ENCODE measurements around the gene GPATCH11. TPM values are rescaled to one million over a fixed set of nuclear protein-coding genes. Genes with fewer than 3 reads are reported as not detected.

Gene GPATCH11
- total and polyA plus RNA-seq, 2 of the 4 experiments (the other 2 are of a cell fraction): 3.9 to 4.7 TPM

GRCh38 chr2:37142546-37142945 is 58.2 kb downstream of the GPATCH11 start:
- no peak overlapping the region for H2BK15ac ChIP-seq (ENCODE audit: low read depth, low read length)
- H3K18ac ChIP-seq (ENCODE audit: low read depth, low read length): no peak overlapping the region
- H4K5ac ChIP-seq (ENCODE audit: low read depth, low read length): no peak overlapping the region
- no peak overlapping the region for H3K4me3 ChIP-seq (ENCODE audit: insufficient read depth, low read depth, low read length)
- H3K23ac ChIP-seq (ENCODE audit: low read depth, low read length): no peak overlapping the region
- no peak overlapping the region for H2AK5ac ChIP-seq (ENCODE audit: low read depth, low read length)
- BruUV-seq (replicated peaks): no TSS peak
- no peak overlapping the region for H3K14ac ChIP-seq (replicated peaks; ENCODE audit: low read depth, low read length)
- no peak overlapping the region for H2BK120ac ChIP-seq (ENCODE audit: low read depth, low read length)
- H3K4me1 ChIP-seq (ENCODE audit: control insufficient read depth, insufficient read depth, low read length): no peaks in the 10 kb centered on the region; the same call in 1 of the 2 replicates
- CTCF ChIA-PET: no interaction called here
- H4K8ac ChIP-seq (ENCODE audit: low read depth in 2 of 2, low read length in 2 of 2): no peak overlapping the region
- no peak overlapping the region for H3K4ac ChIP-seq (ENCODE audit: low read depth, low read length)
- no peak overlapping the region for H2AFZ ChIP-seq (replicated peaks; ENCODE audit: low read length, poor library complexity)
- H3K79me1 ChIP-seq (ENCODE audit: low read depth in 1 of 2, low read length in 2 of 2): peaks cover 5 to 11% of the 10 kb centered on the region in 2 experiments; a peak in 2 of 4 replicates
- H2AK9ac ChIP-seq (replicated peaks; ENCODE audit: low read depth, low read length, poor library complexity): no peak overlapping the region
- no peak overlapping the region for H4K91ac ChIP-seq (ENCODE audit: insufficient read depth, low read depth, low read length)
- H3K4me2 ChIP-seq (ENCODE audit: low read depth, low read length): no peak overlapping the region
- H3K9ac ChIP-seq (ENCODE audit: low read depth, low read length): no peak overlapping the region
- dilution Hi-C loops (cut with HindIII; ENCODE audit: low sequenced_read_pairs, unreplicated experiment) (no loop called here), intact Hi-C loops (cut with micrococcal nuclease) (no loop called here), in situ Hi-C loops (cut with MboI; ENCODE audit: low sequenced_read_pairs) (no loop called here)
- H4K20me1 ChIP-seq (ENCODE audit: insufficient read depth, low read length): no peaks in the 10 kb centered on the region
- H3K9me3 ChIP-seq (ENCODE audit: control insufficient read depth, insufficient read depth, low read length): no peaks in the 10 kb centered on the region
- no peak overlapping the region for H3K27ac ChIP-seq (ENCODE audit: insufficient read depth, low read length)
- no peak overlapping the region for H2BK20ac ChIP-seq (ENCODE audit: low read depth, low read length)
- POLR2A ChIA-PET (ENCODE audit: unreplicated experiment): no interaction called here
- no peak overlapping the region for H3K56ac ChIP-seq (ENCODE audit: extremely low read depth, insufficient read depth, low read length)
- peaks cover 39% of the 10 kb centered on the region for H3K36me3 ChIP-seq (ENCODE audit: control insufficient read depth, insufficient read depth, low read length)
- H3K9me1 ChIP-seq (ENCODE audit: insufficient read depth, low read length): peaks cover 9% of the 10 kb centered on the region
- ATAC-seq (ENCODE audit: low read depth) (no peak), DNase-seq (no peak)
- TF ChIP-seq CEBPB (IDR thresholded peaks at IDR 0.05; ENCODE audit: low read depth, low read length): no peak
- no peak for TF ChIP-seq BHLHE40 (IDR thresholded peaks at IDR 0.05; ENCODE audit: low read depth, low read length)
- 0 out of 2 replicates have a peak, but pooled peaks have one; percentile 5 for TF ChIP-seq CTCF (conservative IDR thresholded peaks at IDR 0.05; ENCODE audit: low read depth, low read length)
- TF ChIP-seq RCOR1 (IDR thresholded peaks at IDR 0.05; ENCODE audit: insufficient replicate concordance, low read length): no peak
- TF ChIP-seq RFX5 (IDR thresholded peaks at IDR 0.05; ENCODE audit: low read depth, low read length): no peak
- TF ChIP-seq MXI1 (IDR thresholded peaks at IDR 0.05; ENCODE audit: borderline replicate concordance, low read depth, low read length): no peak
- TF ChIP-seq CHD1 (IDR thresholded peaks at IDR 0.05; ENCODE audit: low read depth, low read length): no peak
- TF ChIP-seq USF2 (IDR thresholded peaks at IDR 0.05; ENCODE audit: low read depth, low read length): no peak
- H2BK5ac ChIP-seq (ENCODE audit: low read depth, low read length, poor library complexity, severe bottlenecking): no peak overlapping the region
- H3K27me3 ChIP-seq (ENCODE audit: control insufficient read depth, insufficient read depth, low read length): no peaks in the 10 kb centered on the region

All from IMR-90 (cell line).